Kidney (tissue), 14 donors: ENCODE results near the gene DUSP16. TPM values are rescaled to one million over a fixed set of nuclear protein-coding genes. Genes with fewer than 3 reads are reported as not detected.

Source experiments
- DNase-seq, 5 donors: peaks; one replicate each; pipeline ENCODE4 v3.0.0-alpha.2; 2013 to 2020
- FAIRE-seq: peaks from 2 replicates; lab custom pipeline; 2012; peaks lifted over from hg19 to GRCh38; lab: Jason Lieb, UNC
- H3K27ac ChIP-seq, 2 donors: one replicate each; pipeline ENCODE4 v1.7.0; 2013; ENCODE audit warnings: low read depth in 2 of 2, low read length in 2 of 2, inconsistent platforms in 1 of 2
- H3K27me3 ChIP-seq: one replicate; pipeline ENCODE4 v1.7.1; 2013; ENCODE audit warnings: low read length, inconsistent platforms; ENCODE audit not compliant: control insufficient read depth, insufficient read depth
- H3K36me3 ChIP-seq, 3 donors: one replicate each; pipeline versions ENCODE4 v1.7.0 to v1.7.1; 2013; ENCODE audit warnings: low read length in 3 of 3, control low read depth in 1 of 3, inconsistent platforms in 1 of 3; ENCODE audit not compliant: insufficient read depth in 3 of 3, control insufficient read depth in 2 of 3
- H3K4me1 ChIP-seq, 3 donors: one replicate each; pipeline versions ENCODE4 v1.7.0 to v1.7.1; 2013; ENCODE audit warnings: low read length in 3 of 3, inconsistent platforms in 1 of 3, low read depth in 1 of 3; ENCODE audit not compliant: control insufficient read depth in 2 of 3, insufficient read depth in 2 of 3
- H3K4me3 ChIP-seq, 3 donors: one replicate each; pipeline versions ENCODE4 v1.7.0 to v1.8.1; 2013; ENCODE audit warnings: low read length in 3 of 3, control low read depth in 1 of 3, inconsistent platforms in 1 of 3
- H3K9ac ChIP-seq, 3 donors: one replicate each; pipeline versions ENCODE4 v1.7.0 to v1.7.1; 2013; ENCODE audit warnings: low read length in 3 of 3, control low read depth in 1 of 3, inconsistent platforms in 1 of 3
- H3K9me3 ChIP-seq, 3 donors: one replicate each; pipeline versions ENCODE4 v1.7.0 to v1.7.1; 2013; ENCODE audit warnings: low read length in 3 of 3, control low read depth in 1 of 3, inconsistent platforms in 1 of 3; ENCODE audit not compliant: control insufficient read depth in 2 of 3, insufficient read depth in 1 of 3
- intact Hi-C: fragments of 100-400 bp; cut with DNase I; formaldehyde crosslinking; loops from one replicate; pipeline ENCODE4 v1.11.1; 2022
- polyA plus RNA-seq: library from polyadenylated mRNA; stranded (reverse); fragments of 350-450 nt; fragmentation: Illumina TruSeq; extraction: RNeasy Lipid Tissue Mini Kit (QIAGEN cat#74804); gene quantifications from one replicate; pipeline ENCODE4 v1.2.3, GENCODE V29; 2014; ENCODE audit warnings: low read depth, low replicate concordance; ENCODE audit not compliant: insufficient read depth
- total RNA-seq: library from RNA; stranded (reverse); fragmentation: NEBNext Ultra II Directional; extraction: Animal tissue kit (Norgen Biotek cat#: 25700); gene quantifications from one replicate; pipeline ENCODE4 v1.2.1, GENCODE V29; 2021
- TF ChIP-seq, protein P1 (sequence below): IDR thresholded peaks from 3 replicates; pipeline ENCODE4 v1.5.1; 2012; ENCODE audit warnings: mild to moderate bottlenecking, moderate library complexity, borderline replicate concordance; ENCODE audit not compliant: insufficient read depth; ENCODE audit errors: extremely low read depth
- donor health status: control.
- donor health status: control.
- donor health status: control.
- donor health status: control.
- donor health status: control.
- donor health status: DM: yes; HTN: yes; CAD: no.
- donor health status: Normal renal cell carcinoma (clear cell type).

The DUSP16 gene
- total and polyA plus RNA-seq, 2 donors from 2014 or later: 6.6 to 27.4 TPM

GRCh38 chr12:12537421-12537820 is 25.2 kb downstream of the DUSP16 start:
- Histone ChIP-seq H3K4me1 (peaks cover 0 to 12% (median 9%) of the 10 kb centered on the region in 3 donors), H3K27ac (no peak overlapping the region), H3K9me3 (no peaks in the 10 kb centered on the region), H3K9ac (no peak overlapping the region), H3K4me3 (no peak overlapping the region), H3K27me3 (no peaks in the 10 kb centered on the region), H3K36me3 (no peaks in the 10 kb centered on the region)
- FAIRE-seq (no peak), DNase-seq (no peak)
- intact Hi-C loops: no loop called here
- TF ChIP-seq, protein P1, sequence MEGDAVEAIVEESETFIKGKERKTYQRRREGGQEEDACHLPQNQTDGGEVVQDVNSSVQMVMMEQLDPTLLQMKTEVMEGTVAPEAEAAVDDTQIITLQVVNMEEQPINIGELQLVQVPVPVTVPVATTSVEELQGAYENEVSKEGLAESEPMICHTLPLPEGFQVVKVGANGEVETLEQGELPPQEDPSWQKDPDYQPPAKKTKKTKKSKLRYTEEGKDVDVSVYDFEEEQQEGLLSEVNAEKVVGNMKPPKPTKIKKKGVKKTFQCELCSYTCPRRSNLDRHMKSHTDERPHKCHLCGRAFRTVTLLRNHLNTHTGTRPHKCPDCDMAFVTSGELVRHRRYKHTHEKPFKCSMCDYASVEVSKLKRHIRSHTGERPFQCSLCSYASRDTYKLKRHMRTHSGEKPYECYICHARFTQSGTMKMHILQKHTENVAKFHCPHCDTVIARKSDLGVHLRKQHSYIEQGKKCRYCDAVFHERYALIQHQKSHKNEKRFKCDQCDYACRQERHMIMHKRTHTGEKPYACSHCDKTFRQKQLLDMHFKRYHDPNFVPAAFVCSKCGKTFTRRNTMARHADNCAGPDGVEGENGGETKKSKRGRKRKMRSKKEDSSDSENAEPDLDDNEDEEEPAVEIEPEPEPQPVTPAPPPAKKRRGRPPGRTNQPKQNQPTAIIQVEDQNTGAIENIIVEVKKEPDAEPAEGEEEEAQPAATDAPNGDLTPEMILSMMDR: no peak

GRCh38 chr12:12534975-12535374 is 27.7 kb downstream of the DUSP16 start:
- no peak for FAIRE-seq
- intact Hi-C loops: no loop called here
- no peak for DNase-seq
- Histone ChIP-seq H3K9ac (no peak overlapping the region), H3K9me3 (no peaks in the 10 kb centered on the region), H3K36me3 (no peaks in the 10 kb centered on the region), H3K27me3 (no peaks in the 10 kb centered on the region), H3K27ac (no peak overlapping the region), H3K4me1 (peaks cover 0 to 9% (median 8%) of the 10 kb centered on the region in 3 donors), H3K4me3 (no peak overlapping the region)
- TF ChIP-seq, protein P1: no peak

DNA sequence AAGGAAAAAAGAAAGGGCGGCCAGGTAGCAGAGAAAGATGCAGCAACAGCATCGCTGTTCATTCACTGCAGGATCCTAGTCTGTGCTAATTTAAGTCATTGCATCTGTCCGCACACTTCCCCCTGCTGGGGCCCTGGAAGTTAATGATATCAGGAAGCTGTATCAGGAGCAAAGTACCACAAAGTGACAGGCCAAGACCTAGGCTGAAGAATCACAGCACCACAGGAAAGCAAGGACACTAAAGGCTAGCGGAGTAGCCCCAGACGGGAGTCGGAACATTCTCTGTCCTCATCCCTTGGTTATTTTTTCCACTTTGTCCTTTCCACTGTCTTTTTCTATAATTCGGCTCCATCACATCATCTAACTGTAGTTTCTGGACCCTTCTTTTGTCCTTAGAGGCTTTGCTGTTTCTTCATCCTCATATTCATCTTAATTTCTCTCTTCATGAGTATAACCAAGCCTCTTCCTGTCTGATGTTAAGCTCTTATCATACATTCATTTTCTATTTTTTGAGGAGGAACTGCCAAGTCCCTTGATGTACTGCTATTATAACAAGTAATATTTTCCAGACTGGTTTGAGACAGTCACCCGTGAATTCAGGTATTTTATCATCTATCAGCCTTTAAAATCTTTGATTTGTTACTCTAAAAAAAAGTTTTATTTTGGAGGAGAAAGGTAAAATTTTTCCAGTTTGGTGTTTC is 28.3 kb downstream of the DUSP16 start:
- Histone ChIP-seq H3K9me3 (no peaks in the 10 kb centered on the region), H3K9ac (no peak overlapping the region), H3K4me3 (no peak overlapping the region), H3K27me3 (no peaks in the 10 kb centered on the region), H3K27ac (no peak overlapping the region), H3K4me1 (peaks cover 0 to 9% (median 8%) of the 10 kb centered on the region in 3 donors), H3K36me3 (no peaks in the 10 kb centered on the region)
- FAIRE-seq (no peak), DNase-seq (peak in 1 of 5 donors; percentile 34)
- intact Hi-C loops: no loop called here
- TF ChIP-seq, protein P1: no peak
